ENCODE measurements around the gene MEIKIN.

DNA sequence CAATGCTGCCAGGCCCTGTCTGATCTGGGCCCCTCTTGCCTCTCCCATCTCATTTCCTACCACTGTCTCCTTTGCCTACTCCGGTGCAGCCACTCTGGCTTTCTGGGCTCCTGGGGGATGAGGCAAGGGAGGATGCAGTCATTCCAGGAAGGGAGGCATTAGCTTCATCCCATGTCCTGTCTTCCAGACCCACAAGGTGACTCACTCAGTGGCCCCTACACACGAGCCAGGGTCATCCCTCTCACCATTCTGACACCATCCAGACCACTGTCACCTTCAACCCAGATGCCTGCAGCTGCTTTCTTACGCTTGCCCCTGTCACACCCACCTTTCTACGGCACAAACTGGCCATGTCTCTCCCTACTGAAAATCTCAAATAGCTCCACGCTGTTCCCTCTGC is 46.9 kb upstream of the MEIKIN start:
- TF ChIP-seq, protein P1, sequence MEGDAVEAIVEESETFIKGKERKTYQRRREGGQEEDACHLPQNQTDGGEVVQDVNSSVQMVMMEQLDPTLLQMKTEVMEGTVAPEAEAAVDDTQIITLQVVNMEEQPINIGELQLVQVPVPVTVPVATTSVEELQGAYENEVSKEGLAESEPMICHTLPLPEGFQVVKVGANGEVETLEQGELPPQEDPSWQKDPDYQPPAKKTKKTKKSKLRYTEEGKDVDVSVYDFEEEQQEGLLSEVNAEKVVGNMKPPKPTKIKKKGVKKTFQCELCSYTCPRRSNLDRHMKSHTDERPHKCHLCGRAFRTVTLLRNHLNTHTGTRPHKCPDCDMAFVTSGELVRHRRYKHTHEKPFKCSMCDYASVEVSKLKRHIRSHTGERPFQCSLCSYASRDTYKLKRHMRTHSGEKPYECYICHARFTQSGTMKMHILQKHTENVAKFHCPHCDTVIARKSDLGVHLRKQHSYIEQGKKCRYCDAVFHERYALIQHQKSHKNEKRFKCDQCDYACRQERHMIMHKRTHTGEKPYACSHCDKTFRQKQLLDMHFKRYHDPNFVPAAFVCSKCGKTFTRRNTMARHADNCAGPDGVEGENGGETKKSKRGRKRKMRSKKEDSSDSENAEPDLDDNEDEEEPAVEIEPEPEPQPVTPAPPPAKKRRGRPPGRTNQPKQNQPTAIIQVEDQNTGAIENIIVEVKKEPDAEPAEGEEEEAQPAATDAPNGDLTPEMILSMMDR (IDR thresholded peaks at IDR 0.05; ENCODE audit: low read depth, low read length), result no peak
- no peak for TF ChIP-seq EZH2phosphoT487 (IDR thresholded peaks at IDR 0.05; ENCODE audit: low read depth)
